Fibroblast of pulmonary artery (primary cell): ENCODE measurements around the gene ERI3.
A peak's percentile ranks its signal among the peaks of the same experiment; 100 is the strongest.
"Not testable (repeated sequence)": the region's sequence is repeated elsewhere in the genome, so short reads cannot be mapped to it uniquely, and the experiment has no call there.

Source experiments
- DNase-seq: peaks from one replicate; pipeline ENCODE4 v3.0.0-alpha.2; 2010; ENCODE audit warnings: low read depth
- H3K4me3 ChIP-seq: replicated peaks from 2 replicates; pipeline ENCODE4 v1.5.1; 2011; ENCODE audit warnings: low read depth, mild to moderate bottlenecking, control low read depth, low read length, moderate library complexity
- TF ChIP-seq, protein P1 (sequence below): IDR thresholded peaks from 2 replicates; pipeline ENCODE4 v1.5.1; 2011; ENCODE audit warnings: mild to moderate bottlenecking, control low read depth, low read length, inconsistent platforms; ENCODE audit errors: missing control alignments

ERI3 gene

DNA sequence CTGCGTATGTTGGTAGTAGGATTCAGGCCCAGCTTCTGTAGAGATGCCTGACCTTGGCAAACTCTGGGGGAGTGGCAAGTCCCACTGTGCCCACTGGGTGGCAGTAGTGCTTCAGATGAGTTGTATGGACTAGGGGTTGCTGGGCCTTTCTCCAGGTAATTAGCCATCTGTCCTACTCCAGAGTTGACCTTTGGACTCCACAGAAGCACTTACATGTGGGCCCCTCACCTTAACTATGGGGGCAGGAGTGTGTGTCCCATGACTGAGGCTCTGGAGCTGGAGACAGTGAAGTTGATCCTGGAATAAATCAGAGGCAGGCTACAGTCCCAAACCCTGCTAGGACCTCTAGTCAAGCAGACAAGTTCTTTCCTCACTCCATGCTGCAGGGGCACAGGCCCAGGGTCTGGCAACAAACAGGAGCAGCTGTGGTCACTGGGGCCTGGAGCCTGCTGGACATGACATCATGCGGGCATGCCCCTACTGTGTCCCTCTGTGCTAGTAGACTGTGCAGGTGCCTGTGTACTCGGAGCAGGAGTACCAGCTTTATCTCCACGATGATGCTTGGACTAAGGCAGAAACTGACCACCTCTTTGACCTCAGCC is 137.1 kb downstream of the ERI3 start:
- TF ChIP-seq, protein P1, sequence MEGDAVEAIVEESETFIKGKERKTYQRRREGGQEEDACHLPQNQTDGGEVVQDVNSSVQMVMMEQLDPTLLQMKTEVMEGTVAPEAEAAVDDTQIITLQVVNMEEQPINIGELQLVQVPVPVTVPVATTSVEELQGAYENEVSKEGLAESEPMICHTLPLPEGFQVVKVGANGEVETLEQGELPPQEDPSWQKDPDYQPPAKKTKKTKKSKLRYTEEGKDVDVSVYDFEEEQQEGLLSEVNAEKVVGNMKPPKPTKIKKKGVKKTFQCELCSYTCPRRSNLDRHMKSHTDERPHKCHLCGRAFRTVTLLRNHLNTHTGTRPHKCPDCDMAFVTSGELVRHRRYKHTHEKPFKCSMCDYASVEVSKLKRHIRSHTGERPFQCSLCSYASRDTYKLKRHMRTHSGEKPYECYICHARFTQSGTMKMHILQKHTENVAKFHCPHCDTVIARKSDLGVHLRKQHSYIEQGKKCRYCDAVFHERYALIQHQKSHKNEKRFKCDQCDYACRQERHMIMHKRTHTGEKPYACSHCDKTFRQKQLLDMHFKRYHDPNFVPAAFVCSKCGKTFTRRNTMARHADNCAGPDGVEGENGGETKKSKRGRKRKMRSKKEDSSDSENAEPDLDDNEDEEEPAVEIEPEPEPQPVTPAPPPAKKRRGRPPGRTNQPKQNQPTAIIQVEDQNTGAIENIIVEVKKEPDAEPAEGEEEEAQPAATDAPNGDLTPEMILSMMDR = peak; percentile 90
- DNase-seq = peak; percentile 75
- H3K4me3 ChIP-seq = no peak overlapping the region

DNA sequence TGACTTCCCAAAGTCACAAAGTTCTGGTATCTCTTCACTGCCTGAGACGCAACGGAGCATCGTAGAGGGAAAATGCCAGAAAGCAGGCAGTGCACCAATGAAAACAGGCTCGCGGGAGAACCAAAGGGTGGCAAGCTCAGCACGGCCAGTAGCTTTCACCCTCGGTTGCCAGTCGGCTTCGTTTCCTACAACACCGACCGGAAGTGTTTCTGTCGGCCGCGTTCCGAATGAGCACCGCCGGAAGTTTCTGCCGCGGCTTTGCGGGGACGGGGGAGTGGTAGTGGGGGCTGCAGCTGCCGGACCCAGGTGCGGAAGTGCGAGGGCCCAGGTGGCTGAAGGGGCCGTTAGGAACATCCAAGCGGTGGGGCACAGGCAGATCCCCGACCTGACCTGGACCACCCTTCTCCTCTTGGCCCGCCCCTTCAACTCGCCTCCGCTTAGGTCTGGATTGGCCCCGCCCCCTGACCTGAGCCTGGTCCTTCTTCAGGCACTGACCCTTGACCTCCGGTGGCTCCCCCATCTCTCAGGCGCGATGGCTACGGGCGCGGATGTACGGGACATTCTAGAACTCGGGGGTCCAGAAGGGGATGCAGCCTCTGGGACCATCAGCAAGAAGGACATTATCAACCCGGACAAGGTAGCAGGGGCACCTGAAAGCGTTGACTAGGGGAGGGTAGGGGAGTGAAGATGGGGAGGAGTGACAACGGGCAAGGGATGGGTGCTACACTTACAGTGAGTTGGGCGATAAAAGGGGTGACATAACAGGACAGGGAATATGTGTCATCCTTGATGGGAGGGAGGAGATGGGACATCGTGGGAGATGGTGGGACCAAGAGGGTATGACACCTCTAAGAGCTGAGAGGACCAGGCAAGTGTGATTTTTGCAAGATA is 141.6 kb downstream of the ERI3 start, which contains the start of gene DMAP1:
Gene DMAP1, plus strand, starts transcription at position 250 of the 891 bp plus-strand sequence. Its CDS starts 283 bp downstream, at position 533.
- TF ChIP-seq, protein P1 = peak; percentile 7
- peak within 1 kb of the TSS; percentile 99 for H3K4me3 ChIP-seq
- peak; percentile 89 for DNase-seq

DNA sequence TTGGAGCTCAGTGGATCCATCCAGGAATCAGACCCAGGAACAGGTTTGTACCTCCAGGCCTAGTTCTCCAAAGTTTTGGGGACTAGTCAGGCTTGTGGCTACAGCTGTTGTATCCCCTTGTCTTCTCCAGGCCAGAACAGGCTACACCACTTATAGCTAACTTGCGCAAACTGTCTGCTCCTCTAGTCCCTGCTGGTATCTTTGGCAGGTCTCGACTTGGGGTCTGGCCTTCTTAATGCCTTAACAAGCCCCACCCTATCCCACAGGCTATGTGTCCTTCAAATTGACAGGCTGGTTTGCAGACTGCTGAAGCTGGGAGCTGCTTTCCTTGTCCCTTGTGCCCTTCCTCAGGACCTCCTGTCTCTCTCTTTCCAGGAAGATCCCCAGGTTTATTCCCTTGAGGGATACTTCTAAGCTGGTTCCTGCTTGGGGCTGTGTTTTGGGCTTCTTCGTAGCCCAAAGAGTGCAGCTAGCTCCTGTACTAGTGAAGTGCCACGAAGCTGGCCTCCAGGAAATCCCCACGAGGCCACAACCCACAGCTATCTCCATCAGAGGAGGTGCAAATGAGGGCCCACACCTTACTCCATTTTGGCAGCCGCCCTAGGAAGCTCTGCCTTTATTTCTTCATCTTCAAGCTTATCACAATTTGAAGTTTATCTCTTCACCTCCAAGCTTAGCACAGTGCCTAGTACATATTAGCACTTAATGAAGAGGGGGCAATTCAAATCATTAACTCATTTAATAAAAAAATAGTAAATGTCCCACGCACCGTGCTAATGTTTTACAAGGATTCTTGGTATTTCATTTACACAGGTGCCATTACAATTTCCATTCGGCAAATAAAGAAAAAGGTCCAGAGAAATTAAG is 142.5 kb downstream of the ERI3 start:
- no peak for DNase-seq
- TF ChIP-seq, protein P1 = no peak
- peak overlapping the region; percentile 99 for H3K4me3 ChIP-seq

- TF ChIP-seq, protein P1 = no peak
Measured at GRCh38 chr1:44210595-44210994, 144.5 kb downstream of the ERI3 start.

GRCh38 chr1:44208226-44208625 is 146.8 kb downstream of the ERI3 start:
- no peak for DNase-seq
- TF ChIP-seq, protein P1 = no peak
- H3K4me3 ChIP-seq = no peak overlapping the region

More at GRCh38 chr1:44210595-44210994, 144.5 kb downstream of the ERI3 start:
- DNase-seq = no peak
- no peak overlapping the region for H3K4me3 ChIP-seq

GRCh38 chr1:44206545-44206944 is 148.5 kb downstream of the ERI3 start:
- not testable (repeated sequence) for DNase-seq, H3K4me3 ChIP-seq

DNA sequence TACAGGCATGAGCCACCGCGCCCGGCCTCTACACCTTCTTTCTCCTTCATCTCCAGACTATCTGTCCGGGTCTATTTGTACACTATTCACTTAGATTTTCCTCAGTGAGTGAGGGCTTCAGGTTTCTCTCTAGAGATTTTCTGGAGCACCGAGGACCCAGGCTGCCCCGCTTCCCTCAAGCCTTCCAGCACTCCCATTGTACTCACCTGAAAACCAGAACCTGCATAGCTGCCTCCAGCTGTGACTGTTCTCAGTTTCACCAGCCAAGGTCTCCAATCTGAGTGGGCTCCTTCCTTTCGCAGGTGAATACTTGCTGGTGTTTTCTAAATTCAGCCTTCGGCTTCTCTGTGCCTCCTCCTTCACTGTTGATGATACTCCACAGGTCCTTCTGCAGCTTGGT is 154.7 kb downstream of the ERI3 start:
- DNase-seq = no peak
- no peak overlapping the region for H3K4me3 ChIP-seq
- TF ChIP-seq, protein P1 = no peak
